AG04449 (cell line): Measurements from ENCODE around the gene C19orf47.
"Not testable (repeated sequence)": the region's sequence is repeated elsewhere in the genome, so short reads cannot be mapped to it uniquely, and the experiment has no call there.

ENCODE experiments used
- CTCF ChIA-PET: fragments of 350-600 bp; formaldehyde crosslinking; extraction: SDS; loops from one replicate; lab custom pipeline; 2021; ENCODE audit warnings: antibody characterized with exemption; lab: Yijun Ruan, JAX
- POLR2A ChIA-PET: fragments of 400-600, 350-600 bp; formaldehyde crosslinking; extraction: SDS; loops from one replicate; lab custom pipeline; 2020; ENCODE audit warnings: antibody characterized with exemption, inconsistent platforms; lab: Yijun Ruan, JAX
- DNase-seq: peaks from one replicate; pipeline ENCODE4 v3.0.0-alpha.2; 2010; ENCODE audit warnings: low read depth, low spot score
- H3K4me3 ChIP-seq: 2 replicates; pipeline ENCODE4 v1.5.1; 2011; ENCODE audit warnings: low read depth, mild to moderate bottlenecking, control low read depth, low read length
- TF ChIP-seq, protein P1 (sequence below): IDR thresholded peaks from one replicate; pipeline ENCODE4 v1.5.1; 2011; ENCODE audit warnings: mild to moderate bottlenecking, moderate library complexity, low read length, control low read depth, inconsistent platforms; ENCODE audit not compliant: insufficient read depth; ENCODE audit errors: missing control alignments

Gene C19orf47

DNA sequence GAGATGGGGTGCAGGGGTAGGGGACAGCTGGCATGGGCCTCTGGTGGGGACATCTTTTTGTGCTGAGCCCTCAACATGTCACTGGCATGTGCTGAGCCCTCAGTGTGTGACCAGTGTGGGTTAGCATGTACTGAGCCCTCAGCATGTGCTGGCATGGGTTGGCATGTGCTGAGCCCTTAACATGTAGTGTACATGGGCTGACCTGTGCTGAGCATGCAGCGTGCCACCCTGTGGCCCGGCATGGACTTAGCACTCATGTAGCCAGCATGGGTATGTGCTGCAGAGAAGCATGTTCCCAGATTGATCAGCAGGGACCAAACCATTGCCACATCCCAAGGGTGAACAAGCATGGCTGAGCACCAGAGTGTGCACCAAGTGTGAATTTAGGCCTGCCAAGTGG lies 30.3 kb upstream of the C19orf47 start:
- no peak for DNase-seq
- TF ChIP-seq, protein P1, sequence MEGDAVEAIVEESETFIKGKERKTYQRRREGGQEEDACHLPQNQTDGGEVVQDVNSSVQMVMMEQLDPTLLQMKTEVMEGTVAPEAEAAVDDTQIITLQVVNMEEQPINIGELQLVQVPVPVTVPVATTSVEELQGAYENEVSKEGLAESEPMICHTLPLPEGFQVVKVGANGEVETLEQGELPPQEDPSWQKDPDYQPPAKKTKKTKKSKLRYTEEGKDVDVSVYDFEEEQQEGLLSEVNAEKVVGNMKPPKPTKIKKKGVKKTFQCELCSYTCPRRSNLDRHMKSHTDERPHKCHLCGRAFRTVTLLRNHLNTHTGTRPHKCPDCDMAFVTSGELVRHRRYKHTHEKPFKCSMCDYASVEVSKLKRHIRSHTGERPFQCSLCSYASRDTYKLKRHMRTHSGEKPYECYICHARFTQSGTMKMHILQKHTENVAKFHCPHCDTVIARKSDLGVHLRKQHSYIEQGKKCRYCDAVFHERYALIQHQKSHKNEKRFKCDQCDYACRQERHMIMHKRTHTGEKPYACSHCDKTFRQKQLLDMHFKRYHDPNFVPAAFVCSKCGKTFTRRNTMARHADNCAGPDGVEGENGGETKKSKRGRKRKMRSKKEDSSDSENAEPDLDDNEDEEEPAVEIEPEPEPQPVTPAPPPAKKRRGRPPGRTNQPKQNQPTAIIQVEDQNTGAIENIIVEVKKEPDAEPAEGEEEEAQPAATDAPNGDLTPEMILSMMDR, result no peak
- ChIA-PET CTCF (no interaction called here), POLR2A (no interaction called here)
- no peak overlapping the region for H3K4me3 ChIP-seq

DNA sequence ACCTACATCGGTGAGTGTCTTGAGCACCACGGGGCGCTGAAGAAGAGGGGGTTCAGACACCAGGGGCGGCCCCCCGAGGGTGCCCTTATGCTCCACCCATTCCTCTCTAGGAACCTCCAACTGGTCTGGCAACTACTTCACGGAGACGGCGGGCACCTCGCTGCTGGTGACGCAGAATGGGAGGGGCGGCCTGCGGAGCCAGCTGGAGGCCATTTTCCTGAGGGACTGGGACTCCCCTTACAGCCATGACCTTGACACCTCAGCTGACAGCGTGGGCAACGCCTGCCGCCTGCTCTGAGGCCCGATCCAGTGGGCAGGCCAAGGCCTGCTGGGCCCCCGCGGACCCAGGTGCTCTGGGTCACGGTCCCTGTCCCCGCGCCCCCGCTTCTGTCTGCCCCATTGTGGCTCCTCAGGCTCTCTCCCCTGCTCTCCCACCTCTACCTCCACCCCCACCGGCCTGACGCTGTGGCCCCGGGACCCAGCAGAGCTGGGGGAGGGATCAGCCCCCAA lies 29.7 kb upstream of the C19orf47 start:
- CTCF ChIA-PET, result no interaction called here

DNA sequence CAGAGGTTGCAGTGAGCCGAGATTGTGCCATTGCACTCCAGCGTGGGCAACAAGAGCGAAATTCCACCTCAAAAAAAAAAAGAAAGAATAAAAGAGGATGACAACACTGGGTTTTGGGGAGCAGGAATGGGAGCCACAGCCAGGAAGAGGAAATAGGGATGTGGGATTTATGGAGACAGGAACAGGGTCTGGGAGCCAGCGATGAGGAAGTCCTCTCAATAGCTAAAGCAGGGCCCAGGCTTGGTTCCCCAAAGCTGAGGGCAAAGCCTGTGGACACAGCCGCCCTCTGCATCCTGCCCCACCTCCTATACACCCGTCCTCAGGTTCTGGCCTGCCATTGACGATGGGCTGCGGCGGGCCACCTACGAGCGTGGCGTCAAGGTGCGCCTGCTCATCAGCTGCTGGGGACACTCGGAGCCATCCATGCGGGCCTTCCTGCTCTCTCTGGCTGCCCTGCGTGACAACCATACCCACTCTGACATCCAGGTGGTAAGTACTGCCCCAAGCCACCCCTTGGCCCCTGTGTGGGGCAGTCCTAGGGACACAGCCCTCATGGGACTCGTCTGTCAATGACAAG lies 28.2 kb upstream of the C19orf47 start:
- POLR2A ChIA-PET, result interaction anchor here (0.8 kb wide), 1 partner anchor 28 kb away, joined by 3 read pairs; the partner anchor contains the start of genes C19orf47 and PLD3
- DNase-seq, result no peak
- CTCF ChIA-PET, result no interaction called here
- TF ChIP-seq, protein P1, result no peak
- no peak overlapping the region for H3K4me3 ChIP-seq

More for the DNA sequence above, 29.7 kb upstream of the C19orf47 start:
- POLR2A ChIA-PET, result no interaction called here
- DNase-seq, result no peak
- TF ChIP-seq, protein P1, result no peak
- no peak overlapping the region for H3K4me3 ChIP-seq

DNA sequence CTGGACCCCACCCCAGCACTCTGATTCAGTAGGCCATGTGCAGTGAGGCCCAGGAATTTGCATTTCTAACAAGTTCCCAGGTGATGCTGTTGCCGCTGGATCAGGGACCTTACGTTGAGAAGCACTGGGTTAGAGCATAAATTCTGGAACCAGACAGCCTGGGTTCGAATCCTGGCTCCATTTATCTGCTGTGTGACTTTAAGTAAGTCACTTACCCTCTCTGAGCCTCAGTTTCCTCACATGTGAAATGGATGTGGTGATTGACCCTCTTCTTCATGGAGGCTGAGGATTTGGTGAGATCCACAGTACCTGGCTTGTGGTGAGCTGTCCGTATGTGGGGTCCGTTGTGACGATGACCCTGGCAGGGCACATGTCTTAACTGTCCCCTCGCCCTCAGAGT lies 25.9 kb upstream of the C19orf47 start:
- ChIA-PET POLR2A (no interaction called here), CTCF (interaction anchor here (1.5 kb wide), 2 partner anchors 13 to 22 kb away, joined by 3 read pairs; no protein-coding TSS in a partner anchor)
- no peak overlapping the region for H3K4me3 ChIP-seq
- TF ChIP-seq, protein P1, result no peak
- no peak for DNase-seq

DNA sequence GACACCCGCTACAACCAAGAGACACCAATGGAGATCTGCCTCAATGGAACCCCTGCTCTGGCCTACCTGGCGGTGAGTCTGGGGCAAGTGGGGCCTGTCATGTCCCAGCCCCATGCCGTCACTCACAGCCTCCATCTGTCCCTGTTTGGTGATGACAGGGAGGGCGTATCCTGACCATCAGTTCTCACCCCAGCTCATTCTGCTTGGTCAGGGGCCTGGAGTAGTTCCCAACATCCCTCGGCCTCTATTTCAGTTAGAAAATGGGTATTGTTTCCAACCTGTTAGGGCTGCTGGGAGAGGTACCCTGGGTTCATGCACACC lies 23.6 kb upstream of the C19orf47 start:
- CTCF ChIA-PET, result interaction anchor here (1.2 to 2.1 kb wide), 3 partner anchors 9 to 67 kb away, joined by 3 to 5 read pairs (median 5); no protein-coding TSS in a partner anchor

DNA sequence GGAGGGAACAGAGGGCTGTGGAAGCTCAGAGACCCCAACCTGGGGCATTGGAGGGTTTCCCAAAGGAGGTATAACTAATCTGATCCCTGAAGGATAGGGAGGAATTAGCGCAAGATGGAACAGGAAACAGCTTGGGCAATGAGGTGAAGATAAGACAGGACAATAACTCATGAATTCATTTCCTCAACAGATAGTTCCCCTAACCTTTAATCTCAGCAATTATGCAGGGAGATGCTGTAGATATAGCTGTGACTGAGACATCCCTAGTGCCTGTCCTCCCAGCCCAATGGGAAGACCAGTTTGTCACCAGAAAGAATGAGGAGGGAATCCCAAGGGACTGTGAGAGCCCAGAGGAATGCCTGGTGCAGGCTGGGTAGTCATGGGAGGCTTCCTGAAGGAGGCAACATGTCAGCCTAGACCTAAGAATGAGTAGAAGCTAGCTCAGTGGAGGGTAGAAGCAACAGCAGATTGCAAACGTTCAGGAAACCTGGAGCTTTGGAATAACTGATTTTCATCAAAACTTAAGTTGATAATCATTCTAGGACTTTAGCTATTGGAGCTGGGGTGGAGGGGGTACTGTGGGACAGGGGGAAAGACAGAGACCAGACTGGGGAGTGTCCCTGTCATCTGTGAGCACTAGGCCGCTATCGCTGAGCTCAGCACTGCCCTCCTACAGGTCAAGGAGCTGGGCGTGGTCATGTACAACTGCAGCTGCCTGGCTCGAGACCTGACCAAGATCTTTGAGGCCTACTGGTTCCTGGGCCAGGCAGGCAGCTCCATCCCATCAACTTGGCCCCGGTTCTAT lies 23.0 kb upstream of the C19orf47 start:
- no peak overlapping the region for H3K4me3 ChIP-seq
- TF ChIP-seq, protein P1, result no peak
- POLR2A ChIA-PET, result no interaction called here
- CTCF ChIA-PET, result interaction anchor here (1.2 to 2.1 kb wide), 3 partner anchors 10 to 66 kb away, joined by 3 to 5 read pairs (median 5); no protein-coding TSS in a partner anchor
- DNase-seq, result no peak

More for the DNA sequence above, 23.6 kb upstream of the C19orf47 start:
- DNase-seq, result no peak
- POLR2A ChIA-PET, result no interaction called here
- no peak overlapping the region for H3K4me3 ChIP-seq
- TF ChIP-seq, protein P1, result no peak

DNA sequence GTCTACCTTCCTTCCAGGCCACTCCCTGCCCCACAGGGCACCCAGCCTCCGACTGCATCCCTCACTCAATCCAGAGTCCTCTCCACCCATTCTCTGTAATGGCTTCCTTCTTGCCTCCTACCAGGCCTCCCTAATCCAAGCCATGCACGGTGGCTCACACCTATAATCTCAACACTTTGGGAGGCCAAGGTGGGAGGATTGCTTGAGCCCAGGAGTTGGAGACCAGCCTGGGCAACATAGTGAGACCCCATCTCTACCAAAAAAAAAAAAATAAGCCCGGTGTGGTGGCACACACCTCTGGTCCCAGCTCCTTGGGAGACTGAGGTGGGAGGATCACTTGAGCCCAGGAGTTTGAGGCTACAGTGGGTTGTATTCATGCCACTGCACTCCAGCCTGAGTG lies 22.1 kb upstream of the C19orf47 start:
- DNase-seq, POLR2A ChIA-PET, H3K4me3 ChIP-seq: not testable (repeated sequence)
- CTCF ChIA-PET, result interaction anchor here (1.5 kb wide), 1 partner anchor 11 kb away, joined by 3 read pairs; no protein-coding TSS in a partner anchor
